Measurements from ENCODE around the gene MIOS.

Gene MIOS

GRCh38 chr7:7577888-7578287 lies 11.2 kb downstream of the MIOS start:
- Histone ChIP-seq H2AFZ (ENCODE audit: low read depth, low read length) (no peak overlapping the region), H3K9me3 (ENCODE audit: low read length) (peaks cover 6% of the 10 kb centered on the region), H3K4me1 (ENCODE audit: insufficient read depth, low read length) (no peaks in the 10 kb centered on the region), H3K27me3 (ENCODE audit: insufficient read depth, low read length) (no peaks in the 10 kb centered on the region), H3K4me3 (ENCODE audit: low read length) (no peak overlapping the region), H3K36me3 (ENCODE audit: insufficient read depth, low read length) (peaks cover 32% of the 10 kb centered on the region)

- H3K4me3 ChIP-seq (ENCODE audit: low read length), result no peak overlapping the region
- no peaks in the 10 kb centered on the region for H3K4me1 ChIP-seq (ENCODE audit: insufficient read depth, low read length)
- no peak overlapping the region for H2AFZ ChIP-seq (ENCODE audit: low read depth, low read length)
- peaks cover 21% of the 10 kb centered on the region for H3K36me3 ChIP-seq (ENCODE audit: insufficient read depth, low read length)
- H3K9me3 ChIP-seq (ENCODE audit: low read length), result peaks cover 1% of the 10 kb centered on the region
- no peaks in the 10 kb centered on the region for H3K27me3 ChIP-seq (ENCODE audit: insufficient read depth, low read length)
These were observed 13.0 kb downstream of the MIOS start for GRCh38 chr7:7579638-7580037.

- H3K36me3 ChIP-seq (ENCODE audit: insufficient read depth, low read length), result peaks cover 17% of the 10 kb centered on the region
- no peaks in the 10 kb centered on the region for H3K9me3 ChIP-seq (ENCODE audit: low read length)
- no peak overlapping the region for H3K4me3 ChIP-seq (ENCODE audit: low read length)
- H3K4me1 ChIP-seq (ENCODE audit: insufficient read depth, low read length), result no peaks in the 10 kb centered on the region
- no peaks in the 10 kb centered on the region for H3K27me3 ChIP-seq (ENCODE audit: insufficient read depth, low read length)
- no peak overlapping the region for H2AFZ ChIP-seq (ENCODE audit: low read depth, low read length)
These were observed 15.0 kb downstream of the MIOS start for GRCh38 chr7:7581531-7582179.

- no peak overlapping the region for H3K4me3 ChIP-seq (ENCODE audit: low read length)
- H3K4me1 ChIP-seq (ENCODE audit: insufficient read depth, low read length), result no peaks in the 10 kb centered on the region
- H2AFZ ChIP-seq (ENCODE audit: low read depth, low read length), result no peak overlapping the region
- H3K36me3 ChIP-seq (ENCODE audit: insufficient read depth, low read length), result peaks cover 16% of the 10 kb centered on the region
- H3K27me3 ChIP-seq (ENCODE audit: insufficient read depth, low read length), result no peaks in the 10 kb centered on the region
- no peaks in the 10 kb centered on the region for H3K9me3 ChIP-seq (ENCODE audit: low read length)
These were observed 15.9 kb downstream of the MIOS start for GRCh38 chr7:7582596-7582995.

- Histone ChIP-seq H3K4me3 (ENCODE audit: low read length) (no peak overlapping the region), H3K36me3 (ENCODE audit: insufficient read depth, low read length) (peaks cover 18% of the 10 kb centered on the region), H3K9me3 (ENCODE audit: low read length) (no peaks in the 10 kb centered on the region), H3K4me1 (ENCODE audit: insufficient read depth, low read length) (no peaks in the 10 kb centered on the region), H3K27me3 (ENCODE audit: insufficient read depth, low read length) (no peaks in the 10 kb centered on the region), H2AFZ (ENCODE audit: low read depth, low read length) (no peak overlapping the region)
These were observed 17.0 kb downstream of the MIOS start for GRCh38 chr7:7583731-7584130.

GRCh38 chr7:7584653-7585052 lies 18.0 kb downstream of the MIOS start:
- Histone ChIP-seq H2AFZ (ENCODE audit: low read depth, low read length) (no peak overlapping the region), H3K36me3 (ENCODE audit: insufficient read depth, low read length) (peaks cover 18% of the 10 kb centered on the region), H3K4me3 (ENCODE audit: low read length) (no peak overlapping the region), H3K9me3 (ENCODE audit: low read length) (no peaks in the 10 kb centered on the region), H3K27me3 (ENCODE audit: insufficient read depth, low read length) (no peaks in the 10 kb centered on the region), H3K4me1 (ENCODE audit: insufficient read depth, low read length) (no peaks in the 10 kb centered on the region)

- H2AFZ ChIP-seq (ENCODE audit: low read depth, low read length), result no peak overlapping the region
- peaks cover 23% of the 10 kb centered on the region for H3K36me3 ChIP-seq (ENCODE audit: insufficient read depth, low read length)
- no peak overlapping the region for H3K4me3 ChIP-seq (ENCODE audit: low read length)
- H3K9me3 ChIP-seq (ENCODE audit: low read length), result no peaks in the 10 kb centered on the region
- no peaks in the 10 kb centered on the region for H3K27me3 ChIP-seq (ENCODE audit: insufficient read depth, low read length)
- no peaks in the 10 kb centered on the region for H3K4me1 ChIP-seq (ENCODE audit: insufficient read depth, low read length)
These were observed 18.7 kb downstream of the MIOS start for GRCh38 chr7:7585241-7585928.

- H3K9me3 ChIP-seq (ENCODE audit: low read length), result peaks cover 8% of the 10 kb centered on the region
- no peak overlapping the region for H3K4me3 ChIP-seq (ENCODE audit: low read length)
- H2AFZ ChIP-seq (ENCODE audit: low read depth, low read length), result no peak overlapping the region
- H3K27me3 ChIP-seq (ENCODE audit: insufficient read depth, low read length), result no peaks in the 10 kb centered on the region
- no peaks in the 10 kb centered on the region for H3K4me1 ChIP-seq (ENCODE audit: insufficient read depth, low read length)
- peaks cover 49% of the 10 kb centered on the region for H3K36me3 ChIP-seq (ENCODE audit: insufficient read depth, low read length)
These were observed 28.8 kb downstream of the MIOS start for GRCh38 chr7:7595451-7595850.

- Histone ChIP-seq H3K36me3 (ENCODE audit: insufficient read depth, low read length) (peaks cover 47% of the 10 kb centered on the region), H3K27me3 (ENCODE audit: insufficient read depth, low read length) (no peaks in the 10 kb centered on the region), H3K4me1 (ENCODE audit: insufficient read depth, low read length) (no peaks in the 10 kb centered on the region), H2AFZ (ENCODE audit: low read depth, low read length) (no peak overlapping the region), H3K9me3 (ENCODE audit: low read length) (peaks cover 8% of the 10 kb centered on the region), H3K4me3 (ENCODE audit: low read length) (no peak overlapping the region)
These were observed 29.5 kb downstream of the MIOS start for GRCh38 chr7:7596176-7596575.

GRCh38 chr7:7607010-7607409 lies 40.3 kb downstream of the MIOS start:
- H3K27me3 ChIP-seq (ENCODE audit: insufficient read depth, low read length), result no peaks in the 10 kb centered on the region
- H3K4me3 ChIP-seq (ENCODE audit: low read length), result no peak overlapping the region
- no peaks in the 10 kb centered on the region for H3K9me3 ChIP-seq (ENCODE audit: low read length)
- peaks cover 25% of the 10 kb centered on the region for H3K36me3 ChIP-seq (ENCODE audit: insufficient read depth, low read length)
- no peak overlapping the region for H2AFZ ChIP-seq (ENCODE audit: low read depth, low read length)
- no peaks in the 10 kb centered on the region for H3K4me1 ChIP-seq (ENCODE audit: insufficient read depth, low read length)

GRCh38 chr7:7609330-7609729 lies 42.6 kb downstream of the MIOS start:
- no peak overlapping the region for H2AFZ ChIP-seq (ENCODE audit: low read depth, low read length)
- H3K27me3 ChIP-seq (ENCODE audit: insufficient read depth, low read length), result no peaks in the 10 kb centered on the region
- no peaks in the 10 kb centered on the region for H3K4me1 ChIP-seq (ENCODE audit: insufficient read depth, low read length)
- no peaks in the 10 kb centered on the region for H3K9me3 ChIP-seq (ENCODE audit: low read length)
- H3K4me3 ChIP-seq (ENCODE audit: low read length), result no peak overlapping the region
- H3K36me3 ChIP-seq (ENCODE audit: insufficient read depth, low read length), result peaks cover 25% of the 10 kb centered on the region

GRCh38 chr7:7612519-7612918 lies 45.8 kb downstream of the MIOS start:
- Histone ChIP-seq H3K36me3 (ENCODE audit: insufficient read depth, low read length) (peaks cover 12% of the 10 kb centered on the region), H3K27me3 (ENCODE audit: insufficient read depth, low read length) (no peaks in the 10 kb centered on the region), H3K4me3 (ENCODE audit: low read length) (no peak overlapping the region), H3K4me1 (ENCODE audit: insufficient read depth, low read length) (no peaks in the 10 kb centered on the region), H2AFZ (ENCODE audit: low read depth, low read length) (no peak overlapping the region), H3K9me3 (ENCODE audit: low read length) (no peaks in the 10 kb centered on the region)

- no peaks in the 10 kb centered on the region for H3K9me3 ChIP-seq (ENCODE audit: low read length)
- H3K36me3 ChIP-seq (ENCODE audit: insufficient read depth, low read length), result peaks cover 7% of the 10 kb centered on the region
- no peak overlapping the region for H2AFZ ChIP-seq (ENCODE audit: low read depth, low read length)
- no peak overlapping the region for H3K4me3 ChIP-seq (ENCODE audit: low read length)
- no peaks in the 10 kb centered on the region for H3K4me1 ChIP-seq (ENCODE audit: insufficient read depth, low read length)
- no peaks in the 10 kb centered on the region for H3K27me3 ChIP-seq (ENCODE audit: insufficient read depth, low read length)
These were observed 46.5 kb downstream of the MIOS start for GRCh38 chr7:7613210-7613609.

All from neuron (in vitro differentiated cells).